IMR-90 (cell line): ENCODE data around the gene PDCD6IP. TPM values are rescaled to one million over a fixed set of nuclear protein-coding genes. Genes with fewer than 3 reads are reported as not detected.
A peak's percentile ranks its signal among the peaks of the same experiment; 100 is the strongest.

Source experiments
- ATAC-seq: fragments of 200-7000 bp; cut with Tn5 transposase; 2 replicates; pipeline ENCODE4 v1.9.1; 2020; ENCODE audit warnings: low read depth, mild to moderate bottlenecking, moderate library complexity
- BruUV-seq: library from RNA; stranded (reverse); fragments of 400-500 nt; replicated peaks from 2 replicates; lab custom pipeline; 2021; lab: Mats Ljungman, UMichigan
- CTCF ChIA-PET: fragments of 300-600 bp; formaldehyde crosslinking; extraction: SDS; loops from one replicate; lab custom pipeline; 2021; ENCODE audit warnings: antibody characterized with exemption; lab: Yijun Ruan, JAX
- POLR2A ChIA-PET: fragments of 300-600 bp; sonication (Branson Sonifier 250); formaldehyde crosslinking; loops from one replicate; lab custom pipeline; 2022; ENCODE audit warnings: antibody characterized with exemption; ENCODE audit not compliant: unreplicated experiment; lab: Charles Lee
- DNase-seq: peaks from one replicate; pipeline ENCODE4 v3.0.0; 2013
- H2AFZ ChIP-seq: replicated peaks from 2 replicates; pipeline ENCODE3; 2013; ENCODE audit warnings: low read length, mild to moderate bottlenecking; ENCODE audit not compliant: poor library complexity
- H2AK5ac ChIP-seq: 2 replicates; pipeline ENCODE4 v1.6.1; 2013; ENCODE audit warnings: low read depth, low read length, inconsistent platforms
- H2AK9ac ChIP-seq: replicated peaks from 2 replicates; pipeline ENCODE3; 2013; ENCODE audit warnings: mild to moderate bottlenecking, low read depth, low read length, moderate library complexity; ENCODE audit not compliant: poor library complexity
- H2BK120ac ChIP-seq: 2 replicates; pipeline ENCODE4 v1.6.1; 2013; ENCODE audit warnings: low read depth, low read length, inconsistent platforms
- H2BK15ac ChIP-seq: 3 replicates; pipeline ENCODE4 v1.6.1; 2013; ENCODE audit warnings: low read depth, low read length, inconsistent platforms
- H2BK20ac ChIP-seq: 2 replicates; pipeline ENCODE4 v1.6.1; 2013; ENCODE audit warnings: low read depth, mild to moderate bottlenecking, inconsistent platforms, low read length, moderate library complexity
- H2BK5ac ChIP-seq: 2 replicates; pipeline ENCODE4 v1.6.1; 2013; ENCODE audit warnings: mild to moderate bottlenecking, low read depth, low read length, inconsistent platforms; ENCODE audit not compliant: poor library complexity, severe bottlenecking
- H3K14ac ChIP-seq: replicated peaks from 2 replicates; pipeline ENCODE4 v1.6.1; 2013; ENCODE audit warnings: low read depth, low read length, inconsistent platforms
- H3K18ac ChIP-seq: 2 replicates; pipeline ENCODE4 v1.6.1; 2013; ENCODE audit warnings: low read depth, low read length, control low read depth
- H3K23ac ChIP-seq: 2 replicates; pipeline ENCODE4 v1.6.1; 2013; ENCODE audit warnings: low read depth, low read length, inconsistent platforms
- H3K27ac ChIP-seq: 2 replicates; pipeline ENCODE4 v1.5.1; 2013; ENCODE audit warnings: mild to moderate bottlenecking, control low read depth, low read length; ENCODE audit not compliant: insufficient read depth
- H3K27me3 ChIP-seq: 2 replicates; pipeline ENCODE4 v1.6.1; 2013; ENCODE audit warnings: low read length; ENCODE audit not compliant: control insufficient read depth, insufficient read depth
- H3K36me3 ChIP-seq: 2 replicates; pipeline ENCODE4 v1.6.1; 2013; ENCODE audit warnings: low read length, mixed read lengths; ENCODE audit not compliant: control insufficient read depth, insufficient read depth
- H3K4ac ChIP-seq: 2 replicates; pipeline ENCODE4 v1.6.1; 2013; ENCODE audit warnings: low read depth, low read length, inconsistent platforms
- H3K4me1 ChIP-seq: 2 replicates; pipeline ENCODE4 v1.6.1; 2013; ENCODE audit warnings: low read length, mixed read lengths; ENCODE audit not compliant: control insufficient read depth, insufficient read depth
- H3K4me2 ChIP-seq: 2 replicates; pipeline ENCODE4 v1.6.1; 2013; ENCODE audit warnings: low read depth, mild to moderate bottlenecking, control low read depth, low read length, moderate library complexity
- H3K4me3 ChIP-seq: 2 replicates; pipeline ENCODE4 v1.5.1; 2013; ENCODE audit warnings: low read depth, mild to moderate bottlenecking, control low read depth, low read length, moderate library complexity; ENCODE audit not compliant: insufficient read depth
- H3K56ac ChIP-seq: 2 replicates; pipeline ENCODE4 v1.6.1; 2013; ENCODE audit warnings: low read length, inconsistent platforms; ENCODE audit not compliant: insufficient read depth; ENCODE audit errors: extremely low read depth
- H3K79me1 ChIP-seq, 2 experiments: 2 replicates each; pipeline ENCODE4 v1.6.1; 2013; ENCODE audit warnings: low read length in 2 of 2, inconsistent platforms in 1 of 2, low read depth in 1 of 2
- H3K9ac ChIP-seq: 2 replicates; pipeline ENCODE4 v1.6.1; 2013; ENCODE audit warnings: low read depth, low read length, control low read depth
- H3K9me1 ChIP-seq: 2 replicates; pipeline ENCODE4 v1.6.1; 2013; ENCODE audit warnings: low read length, inconsistent platforms; ENCODE audit not compliant: insufficient read depth
- H3K9me3 ChIP-seq: 2 replicates; pipeline ENCODE4 v1.6.1; 2013; ENCODE audit warnings: low read length; ENCODE audit not compliant: control insufficient read depth, insufficient read depth
- H4K20me1 ChIP-seq: 2 replicates; pipeline ENCODE4 v1.6.1; 2013; ENCODE audit warnings: low read length, inconsistent platforms; ENCODE audit not compliant: insufficient read depth
- H4K5ac ChIP-seq: 2 replicates; pipeline ENCODE4 v1.6.1; 2013; ENCODE audit warnings: mild to moderate bottlenecking, low read depth, low read length, control low read depth
- H4K8ac ChIP-seq, 2 experiments: 2 replicates each; pipeline ENCODE4 v1.6.1; 2013; ENCODE audit warnings: low read depth in 2 of 2, low read length in 2 of 2, control low read depth in 1 of 2, inconsistent platforms in 1 of 2
- H4K91ac ChIP-seq: 2 replicates; pipeline ENCODE4 v1.6.1; 2013; ENCODE audit warnings: low read depth, low read length, inconsistent platforms; ENCODE audit not compliant: insufficient read depth
- CEBPB ChIP-seq: IDR thresholded peaks from 2 replicates; pipeline ENCODE4 v1.6.1; 2012; ENCODE audit warnings: low read depth, low read length, improper control_type of control experiment
- CHD1 ChIP-seq: IDR thresholded peaks from 2 replicates; pipeline ENCODE4 v1.6.1; 2012; ENCODE audit warnings: low read depth, low read length, improper control_type of control experiment
- FOS ChIP-seq: fragments of 150-350 bp; IDR thresholded peaks from 2 replicates; pipeline ENCODE4 v1.6.1; 2016; ENCODE audit warnings: low read depth, low read length
- MAFK ChIP-seq: IDR thresholded peaks from 2 replicates; pipeline ENCODE4 v1.6.1; 2012; ENCODE audit warnings: low read depth, low read length, improper control_type of control experiment
- USF2 ChIP-seq: fragments of 150-350 bp; IDR thresholded peaks from 2 replicates; pipeline ENCODE4 v1.6.1; 2017; ENCODE audit warnings: mild to moderate bottlenecking, antibody characterized with exemption, low read length, low read depth
- WGBS, 2 experiments: methylation state at CpG; one replicate each; pipeline versions ENCODE4 v1.1.5 to v1.1.7; 2013; ENCODE audit warnings: missing lambda C conversion rate in 2 of 2; ENCODE audit not compliant: insufficient read length in 1 of 2; ENCODE audit errors: extremely low coverage in 2 of 2; 5-methylcytosine and 5-hydroxymethylcytosine counted together
- dilution Hi-C: fragments of 300-500 bp; cut with HindIII; formaldehyde crosslinking; loops from one replicate; pipeline ENCODE4 v1.14.3; 2018; ENCODE audit warnings: low sequenced_read_pairs; ENCODE audit not compliant: unreplicated experiment
- in situ Hi-C: fragments of 300-500 bp; cut with MboI; formaldehyde crosslinking; loops from 3 replicates; pipeline ENCODE4 v1.14.3; 2019; ENCODE audit warnings: low sequenced_read_pairs, inconsistent platforms, mixed read lengths
- intact Hi-C: fragments of 100-400 bp; cut with micrococcal nuclease; formaldehyde crosslinking; loops from 2 replicates; pipeline ENCODE4 v1.10.0; 2022
- polyA plus RNA-seq, 3 experiments: library from polyadenylated mRNA; depleted of rRNA; stranded (reverse); fragments of >200 nt; gene quantifications; 2 replicates each; pipeline ENCODE4 v1.2.3, GENCODE V29; 2012; ENCODE audit warnings: low replicate concordance in 1 of 3
- total RNA-seq: library from RNA; depleted of rRNA; stranded (reverse); fragments of >200 nt; gene quantifications from 2 replicates; pipeline ENCODE4 v1.2.3, GENCODE V29; 2012

Gene PDCD6IP
- total and polyA plus RNA-seq, 2 of the 4 experiments (the other 2 are of a cell fraction), result 68.1 to 78.3 TPM

GRCh38 chr3:33889394-33890039, 91.1 kb downstream of the PDCD6IP start:
- H4K20me1 ChIP-seq, result no peaks in the 10 kb centered on the region
- H3K23ac ChIP-seq, result no peak overlapping the region
- H3K9me3 ChIP-seq, result no peaks in the 10 kb centered on the region
- no peak overlapping the region for H2BK15ac ChIP-seq
- no peaks in the 10 kb centered on the region for H3K4me1 ChIP-seq
- H3K18ac ChIP-seq, result no peak overlapping the region
- H3K79me1 ChIP-seq, result no peaks in the 10 kb centered on the region
- TF ChIP-seq FOS (no peak), MAFK (peak; percentile 36; the same call in 1 of the 2 replicates), USF2 (peak; percentile 86), CHD1 (no peak), CEBPB (peak; percentile 59)
- no peak for DNase-seq
- no peak overlapping the region for H3K4ac ChIP-seq
- BruUV-seq, result no TSS peak
- in situ Hi-C loops (no loop called here), intact Hi-C loops (no loop called here), dilution Hi-C loops (no loop called here)
- no peak for ATAC-seq
- no peak overlapping the region for H2AK9ac ChIP-seq
- H3K27me3 ChIP-seq, result peaks cover 10% of the 10 kb centered on the region; the same call in 1 of the 2 replicates
- no peak overlapping the region for H3K4me3 ChIP-seq
- 100% methylated on average over 1 of the region's 3 CpGs; no CpG with 5 or more reads in 1 of the 2 experiments for WGBS, 2 experiments
- ChIA-PET CTCF (no interaction called here), POLR2A (no interaction called here)
- no peaks in the 10 kb centered on the region for H3K9me1 ChIP-seq
- no peak overlapping the region for H2BK20ac ChIP-seq
- H2AFZ ChIP-seq, result no peak overlapping the region
- H4K8ac ChIP-seq, result no peak overlapping the region
- H2AK5ac ChIP-seq, result no peak overlapping the region
- H3K9ac ChIP-seq, result no peak overlapping the region
- no peak overlapping the region for H3K27ac ChIP-seq
- H3K14ac ChIP-seq, result no peak overlapping the region
- no peak overlapping the region for H3K4me2 ChIP-seq
- no peak overlapping the region for H2BK5ac ChIP-seq
- no peaks in the 10 kb centered on the region for H3K36me3 ChIP-seq
- H4K91ac ChIP-seq, result no peak overlapping the region
- H3K56ac ChIP-seq, result no peak overlapping the region
- H2BK120ac ChIP-seq, result no peak overlapping the region
- H4K5ac ChIP-seq, result no peak overlapping the region
